B cell (primary cell): ENCODE measurements around the gene TMED9. TPM values are rescaled to one million over a fixed set of nuclear protein-coding genes. Genes with fewer than 3 reads are reported as not detected.

Experiments
- ATAC-seq: fragments of 200-7000 bp; cut with Tn5 transposase; one replicate; pipeline ENCODE4 v1.10.0; 2021; ENCODE audit warnings: low read depth, mild to moderate bottlenecking, moderate number of reproducible peaks, moderate library complexity
- CTCF ChIA-PET: fragments of 350-600 bp; sonication (Branson Sonifier 250); formaldehyde crosslinking; loops from one replicate; lab custom pipeline; 2021; ENCODE audit warnings: antibody characterized with exemption, inconsistent platforms; lab: Charles Lee
- POLR2A ChIA-PET: fragments of 350-600 bp; sonication (Branson Sonifier 250); formaldehyde crosslinking; loops from one replicate; lab custom pipeline; 2021; ENCODE audit warnings: antibody characterized with exemption; lab: Charles Lee
- DNase-seq: peaks from one replicate; pipeline ENCODE4 v3.0.0; 2013
- H2AFZ ChIP-seq: 2 replicates; pipeline ENCODE4 v1.6.1; 2012; ENCODE audit warnings: mild to moderate bottlenecking, low read depth, low read length; ENCODE audit not compliant: insufficient read depth, poor library complexity, severe bottlenecking
- H3K27ac ChIP-seq, 2 donors: 1 replicate in 1 of 2; 2 replicates in 1 of 2; pipeline ENCODE4 v1.5.1; 2012 to 2013; ENCODE audit warnings: low read length in 2 of 2, mild to moderate bottlenecking in 2 of 2, moderate library complexity in 1 of 2
- H3K27me3 ChIP-seq, 4 experiments: fragments of 200-600 bp in 1 of 4; sonication (generic) in 1 of 4; replicated peaks in 1 of 4; 1 replicate in 2 of 4; 2 replicates in 2 of 4; pipeline versions ENCODE4 v1.6.1 to v1.7.0; 2013 to 2016; ENCODE audit warnings: low read length in 3 of 4, mild to moderate bottlenecking in 2 of 4, mixed read lengths in 1 of 4, moderate library complexity in 1 of 4; ENCODE audit not compliant: insufficient read depth in 4 of 4, control insufficient read depth in 3 of 4; ENCODE audit errors: control extremely low read depth in 1 of 4
- H3K36me3 ChIP-seq, 2 experiments: replicated peaks in 1 of 2; 1 replicate in 1 of 2; 2 replicates in 1 of 2; pipeline versions ENCODE4 v1.6.1 to v1.7.1; 2013; ENCODE audit warnings: low read length in 1 of 2; ENCODE audit not compliant: insufficient read depth in 2 of 2, control insufficient read depth in 1 of 2; ENCODE audit errors: control extremely low read depth in 1 of 2, extremely low read depth in 1 of 2
- H3K4me1 ChIP-seq, 2 donors: fragments of 200-600 bp in 1 of 2; sonication (generic) in 1 of 2; 1 replicate in 1 of 2; 2 replicates in 1 of 2; pipeline versions ENCODE4 v1.5.1 to v1.6.1; 2013 to 2017; ENCODE audit warnings: low read length in 2 of 2; ENCODE audit not compliant: control insufficient read depth in 2 of 2, insufficient read depth in 2 of 2
- H3K4me2 ChIP-seq: replicated peaks from 2 replicates; pipeline ENCODE3; 2012; ENCODE audit warnings: mild to moderate bottlenecking, low read depth, low read length; ENCODE audit not compliant: poor library complexity, severe bottlenecking
- H3K4me3 ChIP-seq, 5 experiments: fragments of 200-600 bp in 1 of 5; sonication (generic) in 1 of 5; 1 replicate in 3 of 5; 2 replicates in 2 of 5; pipeline versions ENCODE4 v1.5.1 to v1.7.0; 2011 to 2016; ENCODE audit warnings: low read length in 4 of 5, mild to moderate bottlenecking in 4 of 5, low read depth in 2 of 5, control low read depth in 1 of 5, moderate library complexity in 1 of 5; ENCODE audit not compliant: insufficient read depth in 1 of 5; ENCODE audit errors: control extremely low read depth in 1 of 5, extremely low read depth in 1 of 5
- H3K79me2 ChIP-seq: fragments of 200-600 bp; sonication (generic); one replicate; pipeline ENCODE4 v1.6.0; 2016; ENCODE audit warnings: low read length; ENCODE audit not compliant: control insufficient read depth, insufficient read depth
- H3K9ac ChIP-seq: fragments of 200-600 bp; sonication (generic); 2 replicates; pipeline ENCODE4 v1.6.1; 2017; ENCODE audit warnings: mild to moderate bottlenecking, low read length, moderate library complexity
- H3K9me3 ChIP-seq, 3 donors: one replicate each; pipeline versions ENCODE4 v1.6.1 to v1.7.1; 2013; ENCODE audit warnings: low read length in 2 of 3; ENCODE audit not compliant: control insufficient read depth in 2 of 3, insufficient read depth in 1 of 3; ENCODE audit errors: control extremely low read depth in 1 of 3
- H4K20me1 ChIP-seq: 2 replicates; pipeline ENCODE4 v1.6.0; 2012; ENCODE audit warnings: mild to moderate bottlenecking, low read length; ENCODE audit not compliant: insufficient read depth, control insufficient read depth, poor library complexity, severe bottlenecking
- H3K27ac Mint-ChIP-seq: one replicate; pipeline ENCODE4 v1.8.0; 2021; ENCODE audit warnings: mixed read lengths
- H3K27me3 Mint-ChIP-seq: one replicate; pipeline ENCODE4 v1.8.0; 2021; ENCODE audit warnings: mixed read lengths
- H3K4me1 Mint-ChIP-seq: one replicate; pipeline ENCODE4 v1.8.0; 2021; ENCODE audit warnings: mixed read lengths
- H3K4me3 Mint-ChIP-seq: one replicate; pipeline ENCODE4 v1.8.0; 2021; ENCODE audit warnings: mixed read lengths
- H3K9me3 Mint-ChIP-seq: one replicate; pipeline ENCODE4 v1.8.0; 2022; ENCODE audit warnings: mixed read lengths; ENCODE audit not compliant: insufficient read depth
- EZH2 ChIP-seq: IDR thresholded peaks from 2 replicates; pipeline ENCODE4 v1.6.1; 2012; ENCODE audit warnings: borderline replicate concordance, low read depth, mild to moderate bottlenecking, moderate library complexity, low read length; ENCODE audit not compliant: insufficient read depth, poor library complexity, severe bottlenecking
- WGBS: methylation state at CpG from one replicate; pipeline ENCODE4 v1.1.5; 2013; ENCODE audit warnings: missing lambda C conversion rate; ENCODE audit not compliant: insufficient coverage; 5-methylcytosine and 5-hydroxymethylcytosine counted together
- intact Hi-C: fragments of 100-400 bp; cut with micrococcal nuclease; formaldehyde crosslinking; loops from one replicate; pipeline ENCODE4 v1.10.0; 2022
- polyA plus RNA-seq: library from polyadenylated mRNA; depleted of rRNA; stranded (reverse); fragments of >200 nt; gene quantifications from 2 replicates; pipeline ENCODE4 v1.2.3, GENCODE V29; 2012
- total RNA-seq, 2 donors: library from RNA; stranded (reverse); fragments of 120-200 nt in 1 of 2; gene quantifications; 1 replicate in 1 of 2; 2 replicates in 1 of 2; pipeline versions ENCODE4 v1.2.3 to v1.2.4, GENCODE V29; 2013 to 2022
- TF ChIP-seq, protein P1 (sequence below): fragments of 200-600 bp; IDR thresholded peaks from one replicate; pipeline ENCODE4 v1.8.0; 2022; ENCODE audit warnings: antibody characterized with exemption, mild to moderate bottlenecking

The TMED9 gene
- total and polyA plus RNA-seq, 2 donors (not counting 1 experiment from before 2014, with no cell fraction given), result 54.7 to 67.6 TPM

- Mint-ChIP-seq H3K27me3 (no peaks in the 10 kb centered on the region), H3K4me3 (no peak overlapping the region), H3K9me3 (no peaks in the 10 kb centered on the region), H3K27ac (no peak overlapping the region), H3K4me1 (peaks cover 31% of the 10 kb centered on the region)
- ChIA-PET CTCF (interaction anchor here (1.1 to 1.2 kb wide), 2 partner anchors 13 to 46 kb away, joined by 3 read pairs; partner anchors contain the start of gene TMED9), POLR2A (interaction anchor here (0.6 kb wide), 2 partner anchors 26 to 176 kb away, joined by 5 to 7 read pairs; no protein-coding TSS in a partner anchor)
- H3K9me3 ChIP-seq, result no peaks in the 10 kb centered on the region
- DNase-seq, result no peak
- TF ChIP-seq, protein P1, sequence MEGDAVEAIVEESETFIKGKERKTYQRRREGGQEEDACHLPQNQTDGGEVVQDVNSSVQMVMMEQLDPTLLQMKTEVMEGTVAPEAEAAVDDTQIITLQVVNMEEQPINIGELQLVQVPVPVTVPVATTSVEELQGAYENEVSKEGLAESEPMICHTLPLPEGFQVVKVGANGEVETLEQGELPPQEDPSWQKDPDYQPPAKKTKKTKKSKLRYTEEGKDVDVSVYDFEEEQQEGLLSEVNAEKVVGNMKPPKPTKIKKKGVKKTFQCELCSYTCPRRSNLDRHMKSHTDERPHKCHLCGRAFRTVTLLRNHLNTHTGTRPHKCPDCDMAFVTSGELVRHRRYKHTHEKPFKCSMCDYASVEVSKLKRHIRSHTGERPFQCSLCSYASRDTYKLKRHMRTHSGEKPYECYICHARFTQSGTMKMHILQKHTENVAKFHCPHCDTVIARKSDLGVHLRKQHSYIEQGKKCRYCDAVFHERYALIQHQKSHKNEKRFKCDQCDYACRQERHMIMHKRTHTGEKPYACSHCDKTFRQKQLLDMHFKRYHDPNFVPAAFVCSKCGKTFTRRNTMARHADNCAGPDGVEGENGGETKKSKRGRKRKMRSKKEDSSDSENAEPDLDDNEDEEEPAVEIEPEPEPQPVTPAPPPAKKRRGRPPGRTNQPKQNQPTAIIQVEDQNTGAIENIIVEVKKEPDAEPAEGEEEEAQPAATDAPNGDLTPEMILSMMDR, result no peak
- TF ChIP-seq EZH2, result no peak
- intact Hi-C loops, result loop anchor here (5.0 to 10.0 kb wide), 2 partner anchors 200 to 302 kb away; partner anchors contain the start of genes F12, PFN3, PRELID1 and RAB24
- H3K4me3 ChIP-seq, result no peak overlapping the region
- peaks cover 14% of the 10 kb centered on the region for H4K20me1 ChIP-seq
- no peaks in the 10 kb centered on the region for H3K27me3 ChIP-seq
- ATAC-seq, result no peak
- no peak overlapping the region for H3K27ac ChIP-seq
- peaks cover 15 to 23% of the 10 kb centered on the region in 2 donors for H3K4me1 ChIP-seq
- 95% methylated on average over 3 of the region's 5 CpGs for WGBS
- no peak overlapping the region for H3K4me2 ChIP-seq
- no peak overlapping the region for H3K9ac ChIP-seq
- H2AFZ ChIP-seq, result no peak overlapping the region
- H3K79me2 ChIP-seq, result no peaks in the 10 kb centered on the region
- H3K36me3 ChIP-seq, result peaks cover 0 to 6% of the 10 kb centered on the region in 2 experiments
Measured at GRCh38 chr5:177604656-177605055, 12.7 kb downstream of the TMED9 start.

DNA sequence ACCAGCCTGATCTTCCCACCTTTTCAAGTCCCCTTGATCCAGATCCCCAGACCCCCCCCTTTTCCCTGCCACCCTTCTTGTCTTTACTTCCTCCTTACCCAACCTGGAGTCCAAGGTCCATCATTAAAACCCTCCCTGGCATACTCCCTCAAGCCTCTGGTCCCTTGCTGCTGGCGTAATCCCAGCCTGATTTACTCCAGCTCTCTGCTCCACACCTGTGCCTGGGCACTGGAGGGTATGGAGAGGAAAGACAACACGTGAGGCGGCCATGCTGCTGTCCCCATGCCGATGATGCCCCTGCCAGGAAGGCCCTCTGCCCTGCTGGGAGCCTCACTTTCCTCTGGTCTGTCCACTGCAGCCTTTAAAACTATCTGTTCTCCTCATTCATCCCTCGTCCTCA, 13.1 kb downstream of the TMED9 start:
- Histone ChIP-seq H3K4me2 (no peak overlapping the region), H3K79me2 (no peaks in the 10 kb centered on the region), H2AFZ (no peak overlapping the region), H3K4me3 (no peak overlapping the region), H3K9ac (no peak overlapping the region), H4K20me1 (peaks cover 14% of the 10 kb centered on the region), H3K9me3 (no peaks in the 10 kb centered on the region), H3K4me1 (peaks cover 15 to 22% of the 10 kb centered on the region in 2 donors), H3K27ac (no peak overlapping the region), H3K36me3 (peaks cover 0 to 6% of the 10 kb centered on the region in 2 experiments), H3K27me3 (no peaks in the 10 kb centered on the region)
- DNase-seq (no peak), ATAC-seq (no peak)
- Mint-ChIP-seq H3K4me1 (peaks cover 31% of the 10 kb centered on the region), H3K27ac (no peak overlapping the region), H3K27me3 (no peaks in the 10 kb centered on the region), H3K9me3 (no peaks in the 10 kb centered on the region), H3K4me3 (no peak overlapping the region)
- ChIA-PET POLR2A (interaction anchor here (0.6 kb wide), 1 partner anchor 26 kb away, joined by 5 read pairs; no protein-coding TSS in a partner anchor), CTCF (interaction anchor here (1.1 to 1.2 kb wide), 2 partner anchors 13 to 47 kb away, joined by 3 read pairs; partner anchors contain the start of gene TMED9)
- intact Hi-C loops, result loop anchor here (10.0 kb wide), 1 partner anchor 200 kb away; the partner anchor contains the start of genes F12 and PFN3
- 90% methylated on average over 5 of the region's 5 CpGs for WGBS
- TF ChIP-seq, protein P1, result no peak
- TF ChIP-seq EZH2, result no peak
